ENCODE measurements around the gene FRMD4A.

Gene FRMD4A

GRCh38 chr10:14181567-14181936 lies 149.2 kb downstream of the FRMD4A start:
- DNase-seq, result no peak

- no peak for DNase-seq
Measured at GRCh38 chr10:14180911-14181566, 149.7 kb downstream of the FRMD4A start.

GRCh38 chr10:14179251-14179650 lies 151.5 kb downstream of the FRMD4A start:
- no peak for DNase-seq

- DNase-seq, result no peak
Measured at GRCh38 chr10:14173706-14174594, 156.8 kb downstream of the FRMD4A start.

GRCh38 chr10:14173391-14173705 lies 157.4 kb downstream of the FRMD4A start:
- DNase-seq, result no peak

- DNase-seq, result no peak
Measured at GRCh38 chr10:14172336-14172950, 158.3 kb downstream of the FRMD4A start.

- DNase-seq, result no peak
Measured at GRCh38 chr10:14171336-14171735, 159.4 kb downstream of the FRMD4A start.

- no peak for DNase-seq
Measured at GRCh38 chr10:14163377-14164086, 167.2 kb downstream of the FRMD4A start.

GRCh38 chr10:14162629-14163344 lies 167.9 kb downstream of the FRMD4A start:
- no peak for DNase-seq

GRCh38 chr10:14162061-14162460 lies 168.7 kb downstream of the FRMD4A start:
- no peak for DNase-seq

- DNase-seq, result no peak
Measured at GRCh38 chr10:14160299-14160698, 170.4 kb downstream of the FRMD4A start.

GRCh38 chr10:14158575-14158974 lies 172.1 kb downstream of the FRMD4A start:
- DNase-seq, result no peak

GRCh38 chr10:14156104-14156503 lies 174.6 kb downstream of the FRMD4A start:
- no peak for DNase-seq

GRCh38 chr10:14153570-14154055 lies 177.1 kb downstream of the FRMD4A start:
- DNase-seq, result no peak

- DNase-seq, result no peak
Measured at GRCh38 chr10:14151571-14151970, 179.2 kb downstream of the FRMD4A start.

GRCh38 chr10:14150526-14150925 lies 180.2 kb downstream of the FRMD4A start:
- DNase-seq, result no peak

- DNase-seq, result no peak
Measured at GRCh38 chr10:14146501-14146900, 184.2 kb downstream of the FRMD4A start.

GRCh38 chr10:14146025-14146424 lies 184.7 kb downstream of the FRMD4A start:
- DNase-seq, result no peak

- DNase-seq, result no peak
Measured at GRCh38 chr10:14144451-14144850, 186.3 kb downstream of the FRMD4A start.

- no peak for DNase-seq
Measured at GRCh38 chr10:14142606-14143250, 188.0 kb downstream of the FRMD4A start.

GRCh38 chr10:14141283-14141682 lies 189.4 kb downstream of the FRMD4A start:
- no peak for DNase-seq

- DNase-seq, result no peak
Measured at GRCh38 chr10:14137391-14137790, 193.3 kb downstream of the FRMD4A start.

Data from activated CD4-positive, alpha-beta T cell treated with anti-CD3 and anti-CD28 coated beads, Interleukin-2, amount 50 U/mL, for 1 hour (primary cell).